ENCODE results near the gene SELE.

- TF ChIP-seq, protein P1, sequence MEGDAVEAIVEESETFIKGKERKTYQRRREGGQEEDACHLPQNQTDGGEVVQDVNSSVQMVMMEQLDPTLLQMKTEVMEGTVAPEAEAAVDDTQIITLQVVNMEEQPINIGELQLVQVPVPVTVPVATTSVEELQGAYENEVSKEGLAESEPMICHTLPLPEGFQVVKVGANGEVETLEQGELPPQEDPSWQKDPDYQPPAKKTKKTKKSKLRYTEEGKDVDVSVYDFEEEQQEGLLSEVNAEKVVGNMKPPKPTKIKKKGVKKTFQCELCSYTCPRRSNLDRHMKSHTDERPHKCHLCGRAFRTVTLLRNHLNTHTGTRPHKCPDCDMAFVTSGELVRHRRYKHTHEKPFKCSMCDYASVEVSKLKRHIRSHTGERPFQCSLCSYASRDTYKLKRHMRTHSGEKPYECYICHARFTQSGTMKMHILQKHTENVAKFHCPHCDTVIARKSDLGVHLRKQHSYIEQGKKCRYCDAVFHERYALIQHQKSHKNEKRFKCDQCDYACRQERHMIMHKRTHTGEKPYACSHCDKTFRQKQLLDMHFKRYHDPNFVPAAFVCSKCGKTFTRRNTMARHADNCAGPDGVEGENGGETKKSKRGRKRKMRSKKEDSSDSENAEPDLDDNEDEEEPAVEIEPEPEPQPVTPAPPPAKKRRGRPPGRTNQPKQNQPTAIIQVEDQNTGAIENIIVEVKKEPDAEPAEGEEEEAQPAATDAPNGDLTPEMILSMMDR (IDR thresholded peaks at IDR 0.05), result no peak
- no peak for TF ChIP-seq EP300 (IDR thresholded peaks at IDR 0.05)
These were observed 48.7 kb upstream of the SELE start for GRCh38 chr1:169782596-169782995.
